DND-41 (cell line): ENCODE results near the gene CUBN.

Experiments used
- ATAC-seq: fragments of 200-7000 bp; cut with Tn5 transposase; 3 replicates; pipeline ENCODE4 v1.9.1; 2021; ENCODE audit warnings: low read depth; ENCODE audit not compliant: insufficient read depth
- DNase-seq: peaks from one replicate; pipeline ENCODE4 v3.0.0-alpha.2; 2020
- H2AFZ ChIP-seq: 2 replicates; pipeline ENCODE4 v1.6.0; 2012; ENCODE audit warnings: low read depth, low read length
- H3K27ac ChIP-seq: 2 replicates; pipeline ENCODE4 v1.5.1; 2012; ENCODE audit warnings: low read length, inconsistent platforms
- H3K27me3 ChIP-seq: fragments of 200-600 bp; sonication (generic); 2 replicates; pipeline ENCODE4 v1.6.0; 2012; ENCODE audit warnings: low read length, mild to moderate bottlenecking, inconsistent platforms; ENCODE audit not compliant: insufficient read depth, poor library complexity
- H3K36me3 ChIP-seq: 2 replicates; pipeline ENCODE4 v1.5.1; 2012; ENCODE audit warnings: low read length, inconsistent platforms; ENCODE audit not compliant: insufficient read depth
- H3K4me1 ChIP-seq: 2 replicates; pipeline ENCODE4 v1.5.1; 2012; ENCODE audit warnings: mild to moderate bottlenecking, low read length; ENCODE audit not compliant: insufficient read depth
- H3K4me2 ChIP-seq: 2 replicates; pipeline ENCODE4 v1.6.0; 2012; ENCODE audit warnings: mild to moderate bottlenecking, moderate library complexity, low read length, inconsistent platforms; ENCODE audit not compliant: insufficient read depth
- H3K4me3 ChIP-seq, 2 experiments: fragments of 200-600 bp in 1 of 2; shearing (Covaris generic) in 1 of 2; 2 replicates each; pipeline ENCODE4 v1.5.1; 2012 to 2016; ENCODE audit warnings: inconsistent platforms in 2 of 2, low read length in 2 of 2, mild to moderate bottlenecking in 2 of 2, low read depth in 1 of 2, moderate library complexity in 1 of 2
- H3K79me2 ChIP-seq: 2 replicates; pipeline ENCODE4 v1.6.0; 2012; ENCODE audit warnings: low read length, inconsistent platforms; ENCODE audit not compliant: insufficient read depth
- H3K9ac ChIP-seq: 2 replicates; pipeline ENCODE4 v1.6.0; 2012; ENCODE audit warnings: low read depth, mild to moderate bottlenecking, inconsistent platforms, low read length, moderate library complexity
- H3K9me3 ChIP-seq: 2 replicates; pipeline ENCODE4 v1.5.1; 2012; ENCODE audit warnings: low read length, moderate library complexity, mild to moderate bottlenecking, inconsistent platforms; ENCODE audit not compliant: insufficient read depth, severe bottlenecking
- H4K20me1 ChIP-seq: 2 replicates; pipeline ENCODE4 v1.6.0; 2012; ENCODE audit warnings: low read length; ENCODE audit not compliant: insufficient read depth
- CTCF ChIP-seq: IDR thresholded peaks from 2 replicates; pipeline ENCODE4 v1.5.1; 2012; ENCODE audit warnings: borderline replicate concordance, low read length, moderate library complexity, mild to moderate bottlenecking; ENCODE audit not compliant: poor library complexity, severe bottlenecking; ENCODE audit errors: extremely low read depth
- EZH2 ChIP-seq: IDR thresholded peaks from 3 replicates; pipeline ENCODE4 v1.6.1; 2012; ENCODE audit warnings: borderline replicate concordance, low read depth, mild to moderate bottlenecking, moderate library complexity, low read length, inconsistent platforms; ENCODE audit not compliant: severe bottlenecking

CUBN gene

GRCh38 chr10:17037910-17038309, 91.7 kb downstream of the CUBN start:
- Histone ChIP-seq H3K4me2 (no peak overlapping the region), H3K79me2 (no peaks in the 10 kb centered on the region), H3K4me1 (peaks cover 19% of the 10 kb centered on the region), H3K27ac (no peak overlapping the region), H3K4me3 (no peak overlapping the region), H3K9ac (no peak overlapping the region), H2AFZ (no peak overlapping the region), H4K20me1 (no peaks in the 10 kb centered on the region), H3K9me3 (no peaks in the 10 kb centered on the region), H3K27me3 (no peaks in the 10 kb centered on the region), H3K36me3 (no peaks in the 10 kb centered on the region)
- DNase-seq = no peak
- TF ChIP-seq CTCF (no peak), EZH2 (no peak)
- no peak for ATAC-seq

GRCh38 chr10:17035446-17035845, 94.2 kb downstream of the CUBN start:
- TF ChIP-seq EZH2 (no peak), CTCF (no peak)
- peaks cover 32% of the 10 kb centered on the region for H3K4me1 ChIP-seq
- no peak for DNase-seq
- no peak overlapping the region for H3K9ac ChIP-seq
- H3K4me3 ChIP-seq = no peak overlapping the region
- H2AFZ ChIP-seq = no peak overlapping the region
- H3K27ac ChIP-seq = no peak overlapping the region
- ATAC-seq = no peak
- no peak overlapping the region for H3K4me2 ChIP-seq
- H3K27me3 ChIP-seq = no peaks in the 10 kb centered on the region
- no peaks in the 10 kb centered on the region for H3K79me2 ChIP-seq
- no peaks in the 10 kb centered on the region for H4K20me1 ChIP-seq
- no peaks in the 10 kb centered on the region for H3K9me3 ChIP-seq
- no peaks in the 10 kb centered on the region for H3K36me3 ChIP-seq

- DNase-seq (peak; percentile 43), ATAC-seq (peak; percentile 63)
- Histone ChIP-seq H3K79me2 (no peaks in the 10 kb centered on the region), H3K4me1 (peaks cover 49% of the 10 kb centered on the region), H3K9ac (no peak overlapping the region), H3K27ac (peak overlapping the region; percentile 67), H2AFZ (no peak overlapping the region), H3K36me3 (no peaks in the 10 kb centered on the region), H3K9me3 (no peaks in the 10 kb centered on the region), H4K20me1 (no peaks in the 10 kb centered on the region), H3K4me3 (no peak overlapping the region), H3K27me3 (no peaks in the 10 kb centered on the region), H3K4me2 (peak overlapping the region; percentile 20)
- no peak for TF ChIP-seq CTCF
- TF ChIP-seq EZH2 = no peak
These were observed 95.9 kb downstream of the CUBN start for GRCh38 chr10:17033529-17034260.
